Upper lobe of right lung (tissue), 1 donor: ENCODE data around the gene TSPYL1. TPM values are rescaled to one million over a fixed set of nuclear protein-coding genes. Genes with fewer than 3 reads are reported as not detected.
A peak's percentile ranks its signal among the peaks of the same experiment; 100 is the strongest.

Source experiments
- ATAC-seq: fragments of 200-7000 bp; cut with Tn5 transposase; one replicate; pipeline ENCODE4 v1.9.1; 2020; ENCODE audit warnings: mild to moderate bottlenecking, moderate library complexity
- DNase-seq: peaks from one replicate; pipeline ENCODE4 v3.0.0-alpha.2; 2020
- H3K27ac ChIP-seq: fragments of 200-600 bp; one replicate; pipeline ENCODE4 v1.8.0; 2022
- H3K27me3 ChIP-seq: fragments of 200-600 bp; one replicate; pipeline ENCODE4 v1.8.0; 2022; ENCODE audit warnings: mild to moderate bottlenecking
- H3K36me3 ChIP-seq: fragments of 200-600 bp; one replicate; pipeline ENCODE4 v1.8.0; 2022
- H3K4me1 ChIP-seq: fragments of 200-600 bp; one replicate; pipeline ENCODE4 v1.8.0; 2022
- H3K4me3 ChIP-seq: fragments of 200-600 bp; one replicate; pipeline ENCODE4 v1.8.0; 2022; ENCODE audit warnings: mild to moderate bottlenecking
- H3K9me3 ChIP-seq: fragments of 200-600 bp; one replicate; pipeline ENCODE4 v1.8.0; 2022
- intact Hi-C: fragments of 100-400 bp; cut with DNase I; formaldehyde crosslinking; loops from one replicate; pipeline ENCODE4 v1.11.0; 2022
- total RNA-seq: library from RNA; stranded (reverse); fragmentation: NEBNext Ultra II Directional; extraction: Animal tissue kit (Norgen Biotek cat#: 25700); gene quantifications from one replicate; pipeline ENCODE4 v1.2.1, GENCODE V29; 2021
- TF ChIP-seq, protein P1 (sequence below): fragments of 200-600 bp; IDR thresholded peaks from one replicate; pipeline ENCODE4 v1.8.0; 2022; ENCODE audit warnings: antibody characterized with exemption
- donor health status: DM: no; HTN: yes; CAD: no; lungs with severe emphysema.

Gene TSPYL1
- total RNA-seq, 1 donor from 2014 or later: 86.2 TPM

DNA sequence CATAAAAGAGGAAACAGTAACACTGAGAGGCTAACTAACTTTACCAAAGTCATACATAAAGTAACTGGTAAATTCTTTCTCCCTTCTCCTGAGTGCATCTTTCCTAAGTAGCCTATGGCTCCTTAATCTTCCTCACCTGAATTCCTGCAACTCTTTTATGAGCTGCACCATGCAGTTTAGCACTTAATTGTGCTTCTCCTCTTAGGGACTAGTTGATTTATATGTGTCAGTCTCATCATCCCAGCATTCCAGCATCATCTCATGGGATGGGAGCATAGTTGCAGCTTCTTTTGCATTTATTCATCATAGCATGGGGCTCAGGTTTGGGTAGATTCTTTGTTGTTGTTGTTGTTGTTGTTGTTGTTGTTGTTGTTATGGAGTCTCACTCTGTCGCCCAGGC, 3.5 kb upstream of the TSPYL1 start:
- no peaks in the 10 kb centered on the region for H3K36me3 ChIP-seq
- H3K9me3 ChIP-seq: no peaks in the 10 kb centered on the region
- no peak overlapping the region for H3K4me3 ChIP-seq
- DNase-seq (no peak), ATAC-seq (no peak)
- intact Hi-C loops: no loop called here
- no peaks in the 10 kb centered on the region for H3K27me3 ChIP-seq
- peaks cover 9% of the 10 kb centered on the region for H3K4me1 ChIP-seq
- TF ChIP-seq, protein P1, sequence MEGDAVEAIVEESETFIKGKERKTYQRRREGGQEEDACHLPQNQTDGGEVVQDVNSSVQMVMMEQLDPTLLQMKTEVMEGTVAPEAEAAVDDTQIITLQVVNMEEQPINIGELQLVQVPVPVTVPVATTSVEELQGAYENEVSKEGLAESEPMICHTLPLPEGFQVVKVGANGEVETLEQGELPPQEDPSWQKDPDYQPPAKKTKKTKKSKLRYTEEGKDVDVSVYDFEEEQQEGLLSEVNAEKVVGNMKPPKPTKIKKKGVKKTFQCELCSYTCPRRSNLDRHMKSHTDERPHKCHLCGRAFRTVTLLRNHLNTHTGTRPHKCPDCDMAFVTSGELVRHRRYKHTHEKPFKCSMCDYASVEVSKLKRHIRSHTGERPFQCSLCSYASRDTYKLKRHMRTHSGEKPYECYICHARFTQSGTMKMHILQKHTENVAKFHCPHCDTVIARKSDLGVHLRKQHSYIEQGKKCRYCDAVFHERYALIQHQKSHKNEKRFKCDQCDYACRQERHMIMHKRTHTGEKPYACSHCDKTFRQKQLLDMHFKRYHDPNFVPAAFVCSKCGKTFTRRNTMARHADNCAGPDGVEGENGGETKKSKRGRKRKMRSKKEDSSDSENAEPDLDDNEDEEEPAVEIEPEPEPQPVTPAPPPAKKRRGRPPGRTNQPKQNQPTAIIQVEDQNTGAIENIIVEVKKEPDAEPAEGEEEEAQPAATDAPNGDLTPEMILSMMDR: no peak
- H3K27ac ChIP-seq: no peak overlapping the region

- TF ChIP-seq, protein P1: no peak
- ATAC-seq (no peak), DNase-seq (no peak)
- H3K4me3 ChIP-seq: no peak overlapping the region
- no peaks in the 10 kb centered on the region for H3K36me3 ChIP-seq
- H3K27me3 ChIP-seq: no peaks in the 10 kb centered on the region
- intact Hi-C loops: no loop called here
- peaks cover 13% of the 10 kb centered on the region for H3K4me1 ChIP-seq
- H3K27ac ChIP-seq: no peak overlapping the region
- H3K9me3 ChIP-seq: no peaks in the 10 kb centered on the region
Observed at GRCh38 chr6:116282698-116283097, 3.0 kb upstream of the TSPYL1 start.

- Histone ChIP-seq H3K9me3 (no peaks in the 10 kb centered on the region), H3K4me3 (peak overlapping the region; percentile 89), H3K36me3 (no peaks in the 10 kb centered on the region), H3K27ac (peak overlapping the region; percentile 97), H3K4me1 (peaks cover 31% of the 10 kb centered on the region), H3K27me3 (no peaks in the 10 kb centered on the region)
- TF ChIP-seq, protein P1: no peak
- intact Hi-C loops: no loop called here
- DNase-seq (no peak), ATAC-seq (no peak)
Observed at GRCh38 chr6:116280933-116281316, 1.2 kb upstream of the TSPYL1 start.

DNA sequence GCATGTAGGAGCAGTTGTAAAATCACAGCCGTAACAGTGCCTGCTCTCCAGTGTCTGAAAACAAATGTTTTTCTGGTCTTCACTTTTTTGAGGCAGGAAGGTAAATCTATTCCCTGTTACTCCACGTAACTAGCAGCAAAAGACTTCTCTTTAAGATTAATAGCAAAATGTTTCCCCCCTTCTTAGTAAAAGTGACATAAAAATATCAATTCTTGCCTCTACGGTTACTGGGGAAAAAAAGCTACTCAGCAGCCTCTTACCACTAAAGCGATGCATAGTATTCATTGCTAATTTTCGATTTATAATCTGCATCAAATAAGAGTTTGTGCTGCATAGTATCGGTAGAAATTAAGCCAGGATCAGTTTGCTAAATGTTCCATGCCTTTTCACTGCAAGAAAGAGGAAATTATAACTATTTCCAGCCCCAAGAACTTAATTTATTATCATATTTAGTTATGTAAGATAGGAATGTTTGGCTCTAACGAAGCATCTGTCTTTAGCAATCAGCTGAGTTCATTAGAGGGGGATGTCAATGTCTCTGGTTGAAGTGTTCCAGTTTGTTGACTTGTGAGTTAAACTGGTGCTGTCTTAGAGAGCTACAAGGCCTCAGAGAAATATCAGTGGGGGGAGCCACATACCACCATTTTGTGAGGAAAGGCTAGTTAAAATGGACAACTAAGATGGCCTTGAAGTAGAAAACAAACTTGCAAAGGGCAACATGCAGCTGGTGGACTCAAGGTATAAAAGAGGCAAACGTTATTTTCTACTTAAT, 617 bp upstream of the TSPYL1 start:
- intact Hi-C loops: no loop called here
- H3K27ac ChIP-seq: peak overlapping the region; percentile 97
- peak overlapping the region; percentile 89 for H3K4me3 ChIP-seq
- peaks cover 36% of the 10 kb centered on the region for H3K4me1 ChIP-seq
- TF ChIP-seq, protein P1: no peak
- DNase-seq: no peak
- H3K9me3 ChIP-seq: no peaks in the 10 kb centered on the region
- H3K27me3 ChIP-seq: no peaks in the 10 kb centered on the region
- no peak for ATAC-seq
- H3K36me3 ChIP-seq: no peaks in the 10 kb centered on the region

DNA sequence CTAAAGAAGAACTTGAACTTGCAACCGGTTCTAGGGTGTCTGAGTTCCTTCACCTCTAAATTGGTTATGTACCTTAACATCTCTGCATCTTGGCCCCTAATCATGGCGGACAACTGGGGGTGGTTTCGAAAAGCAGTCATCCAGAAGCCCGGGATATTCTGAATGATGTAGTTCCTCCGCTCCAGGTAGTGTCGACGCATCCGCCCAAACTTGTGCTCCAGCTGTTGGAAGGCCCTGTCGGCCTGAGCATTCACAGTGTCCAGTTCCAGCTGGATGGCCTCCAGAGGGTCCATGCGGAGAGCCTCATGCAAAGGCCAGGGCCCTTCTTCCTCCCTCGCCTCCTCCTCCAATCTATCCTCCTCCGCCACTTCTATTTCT, 887 bp downstream of the TSPYL1 start:
- ATAC-seq: peak; percentile 30
- H3K4me1 ChIP-seq: peaks cover 49% of the 10 kb centered on the region
- DNase-seq: no peak
- H3K27ac ChIP-seq: peak overlapping the region; percentile 97
- H3K9me3 ChIP-seq: no peaks in the 10 kb centered on the region
- no peaks in the 10 kb centered on the region for H3K27me3 ChIP-seq
- H3K36me3 ChIP-seq: peaks cover 7% of the 10 kb centered on the region
- TF ChIP-seq, protein P1: no peak
- peak overlapping the region; percentile 89 for H3K4me3 ChIP-seq
- intact Hi-C loops: no loop called here
